ENCODE data around the gene ADIG. TPM values are rescaled to one million over a fixed set of nuclear protein-coding genes. Genes with fewer than 3 reads are reported as not detected.

The ADIG gene
- total and polyA plus RNA-seq, 2 of the 13 experiments (the other 11 are each of a cell fraction or from before 2014, with no cell fraction given) = 0.15 TPM; not detected in 1

- TF ChIP-seq FUBP1 (CRISPR knock-in tag; IDR thresholded peaks at IDR 0.05; ENCODE audit: borderline replicate concordance) (no peak), ZBTB7B (CRISPR knock-in tag; IDR thresholded peaks at IDR 0.05) (no peak), ZFY (CRISPR knock-in tag; IDR thresholded peaks at IDR 0.05) (peak; percentile 47; the same call in 1 of the 2 replicates), YY1 (IDR thresholded peaks at IDR 0.05; ENCODE audit: insufficient read depth, insufficient replicate concordance, low read depth, low read length) (no peak), XBP1 (CRISPR knock-in tag; IDR thresholded peaks at IDR 0.05) (no peak), ZNF260 (CRISPR knock-in tag; IDR thresholded peaks at IDR 0.05; ENCODE audit: borderline replicate concordance, low read depth) (no peak), GRHL1 (CRISPR knock-in tag; conservative IDR thresholded peaks at IDR 0.05) (no peak), GABPB1 (CRISPR knock-in tag; IDR thresholded peaks at IDR 0.05) (peak; percentile 49; the same call in 1 of the 2 replicates), KDM1A (CRISPR knock-in tag; IDR thresholded peaks at IDR 0.05) (0 out of 2 replicates have a peak, but pooled peaks have one; percentile 34), MLX (CRISPR knock-in tag; IDR thresholded peaks at IDR 0.05) (no peak), HMG20B (CRISPR knock-in tag; conservative IDR thresholded peaks at IDR 0.05) (no peak), ZFP37 (CRISPR knock-in tag; IDR thresholded peaks at IDR 0.05; ENCODE audit: borderline replicate concordance) (no peak), POLR2AphosphoS5 (IDR thresholded peaks at IDR 0.05; ENCODE audit: low read depth, low read length) (no peak), ZNF512 (CRISPR knock-in tag; IDR thresholded peaks at IDR 0.05) (no peak), MED8 (CRISPR knock-in tag; IDR thresholded peaks at IDR 0.05; ENCODE audit: insufficient replicate concordance) (no peak), JUND (CRISPR knock-in tag; IDR thresholded peaks at IDR 0.05) (no peak), DZIP1 (CRISPR knock-in tag; IDR thresholded peaks at IDR 0.05) (no peak), ZC3H4 (CRISPR knock-in tag; IDR thresholded peaks at IDR 0.05; ENCODE audit: borderline replicate concordance) (peak; percentile 49; the same call in 1 of the 2 replicates), ZNF232 (CRISPR knock-in tag; IDR thresholded peaks at IDR 0.05; ENCODE audit: borderline replicate concordance) (no peak), FOXP1 (IDR thresholded peaks at IDR 0.05) (no peak), FOXP1 (CRISPR knock-in tag; IDR thresholded peaks at IDR 0.05) (no peak), HMG20A (CRISPR knock-in tag; IDR thresholded peaks at IDR 0.05; ENCODE audit: borderline replicate concordance) (no peak), ARID2 (CRISPR knock-in tag; IDR thresholded peaks at IDR 0.05; ENCODE audit: borderline replicate concordance) (no peak), KDM2A (CRISPR knock-in tag; IDR thresholded peaks at IDR 0.05; ENCODE audit: borderline replicate concordance, low read depth) (no peak)
Measured at GRCh38 chr20:38599410-38599882, 18.4 kb downstream of the ADIG start (continued).

Measured in HepG2 (cell line).